ENCODE results near the gene SAMD8.

- TF ChIP-seq CTCF (conservative IDR thresholded peaks at IDR 0.05 in 1 of 2, IDR thresholded peaks at IDR 0.05 in 1 of 2; ENCODE audit: extremely low read depth in 1 of 2, insufficient read depth in 1 of 2, low read depth in 1 of 2, low read length in 2 of 2) (no peak), EZH2 (IDR thresholded peaks at IDR 0.05; ENCODE audit: borderline replicate concordance, low read length) (no peak)
These were observed 27.3 kb upstream of the SAMD8 start for GRCh38 chr10:75083972-75084833.

Data from mammary epithelial cell (primary cell).